H9 (cell line): ENCODE data around the gene PLCG1. TPM values are rescaled to one million over a fixed set of nuclear protein-coding genes. Genes with fewer than 3 reads are reported as not detected.
A peak's percentile ranks its signal among the peaks of the same experiment; 100 is the strongest.

Experiments
- DNase-seq: peaks from one replicate; pipeline ENCODE4 v3.0.0-alpha.2; 2017
- H2AFZ ChIP-seq: one replicate; pipeline ENCODE4 v1.6.1; 2013; ENCODE audit warnings: mild to moderate bottlenecking, low read length, control low read depth, moderate library complexity
- H2AK5ac ChIP-seq: 2 replicates; pipeline ENCODE4 v1.6.1; 2013; ENCODE audit warnings: low read length, control low read depth, mixed read lengths; ENCODE audit not compliant: insufficient read length
- H2BK120ac ChIP-seq: one replicate; pipeline ENCODE4 v1.6.1; 2013; ENCODE audit warnings: low read depth, mild to moderate bottlenecking, low read length, control low read depth, inconsistent platforms; ENCODE audit not compliant: poor library complexity, severe bottlenecking
- H2BK12ac ChIP-seq: 2 replicates; pipeline ENCODE4 v1.6.1; 2013; ENCODE audit warnings: low read length, control low read depth, mixed read lengths, low read depth; ENCODE audit not compliant: insufficient read length
- H2BK15ac ChIP-seq: 2 replicates; pipeline ENCODE4 v1.6.1; 2013; ENCODE audit warnings: low read depth, low read length, control low read depth
- H2BK20ac ChIP-seq: one replicate; pipeline ENCODE4 v1.6.1; 2013; ENCODE audit warnings: low read depth, mild to moderate bottlenecking, low read length, control low read depth, inconsistent platforms; ENCODE audit not compliant: poor library complexity, severe bottlenecking
- H2BK5ac ChIP-seq: 2 replicates; pipeline ENCODE4 v1.6.1; 2013; ENCODE audit warnings: low read length, control low read depth, mixed read lengths; ENCODE audit not compliant: insufficient read length
- H3K14ac ChIP-seq: 2 replicates; pipeline ENCODE4 v1.6.1; 2013; ENCODE audit warnings: low read length, control low read depth; ENCODE audit not compliant: insufficient read depth
- H3K18ac ChIP-seq: 2 replicates; pipeline ENCODE4 v1.6.1; 2013; ENCODE audit warnings: low read depth, mild to moderate bottlenecking, mixed read lengths, low read length, control low read depth; ENCODE audit not compliant: insufficient read length
- H3K23ac ChIP-seq: 2 replicates; pipeline ENCODE4 v1.6.1; 2013; ENCODE audit warnings: low read length, control low read depth, mixed read lengths, low read depth; ENCODE audit not compliant: insufficient read length
- H3K23me2 ChIP-seq: 2 replicates; pipeline ENCODE4 v1.6.1; 2013; ENCODE audit warnings: low read depth, mild to moderate bottlenecking, mixed read lengths, low read length, control low read depth; ENCODE audit not compliant: insufficient read length, poor library complexity, severe bottlenecking
- H3K27ac ChIP-seq: 2 replicates; pipeline ENCODE4 v1.5.1; 2013; ENCODE audit warnings: low read length, control low read depth, mixed read lengths, low read depth; ENCODE audit not compliant: insufficient read length
- H3K27me3 ChIP-seq: 2 replicates; pipeline ENCODE4 v1.6.1; 2013; ENCODE audit warnings: low read length, control low read depth, inconsistent platforms; ENCODE audit not compliant: insufficient read depth
- H3K4ac ChIP-seq: 2 replicates; pipeline ENCODE4 v1.6.1; 2013; ENCODE audit warnings: low read depth, mild to moderate bottlenecking, control low read depth, inconsistent platforms, low read length, moderate library complexity
- H3K4me1 ChIP-seq: 2 replicates; pipeline ENCODE4 v1.6.1; 2013; ENCODE audit warnings: low read length, control low read depth, inconsistent platforms; ENCODE audit not compliant: insufficient read depth
- H3K4me2 ChIP-seq: 2 replicates; pipeline ENCODE4 v1.6.1; 2013; ENCODE audit warnings: low read length, control low read depth, mixed read lengths; ENCODE audit not compliant: insufficient read length, insufficient read depth
- H3K56ac ChIP-seq: 2 replicates; pipeline ENCODE4 v1.6.1; 2013; ENCODE audit warnings: low read depth, mild to moderate bottlenecking, mixed read lengths, low read length, control low read depth; ENCODE audit not compliant: insufficient read length
- H3K79me1 ChIP-seq: 2 replicates; pipeline ENCODE4 v1.6.1; 2013; ENCODE audit warnings: low read depth, mild to moderate bottlenecking, moderate library complexity, low read length, control low read depth, inconsistent platforms; ENCODE audit not compliant: insufficient read depth, poor library complexity, severe bottlenecking
- H3K79me2 ChIP-seq: 2 replicates; pipeline ENCODE4 v1.6.1; 2013; ENCODE audit warnings: low read length, control low read depth, inconsistent platforms; ENCODE audit not compliant: insufficient read depth
- H3K9ac ChIP-seq: 2 replicates; pipeline ENCODE4 v1.6.1; 2013; ENCODE audit warnings: low read length, control low read depth, mixed read lengths; ENCODE audit not compliant: insufficient read length; ENCODE audit errors: extremely low read depth
- H3K9me3 ChIP-seq: one replicate; pipeline ENCODE4 v1.6.1; 2013; ENCODE audit warnings: low read depth, low read length, inconsistent platforms; ENCODE audit not compliant: control insufficient read depth
- H3T11ph ChIP-seq: one replicate; pipeline ENCODE4 v1.6.1; 2013; ENCODE audit warnings: mild to moderate bottlenecking, low read length, control low read depth, inconsistent platforms
- H4K20me1 ChIP-seq: one replicate; pipeline ENCODE4 v1.6.1; 2013; ENCODE audit not compliant: control insufficient read depth, insufficient read length, insufficient read depth
- H4K5ac ChIP-seq: 2 replicates; pipeline ENCODE4 v1.6.1; 2013; ENCODE audit warnings: low read depth, mild to moderate bottlenecking, mixed read lengths, low read length, control low read depth; ENCODE audit not compliant: insufficient read length
- H4K8ac ChIP-seq: replicated peaks from 2 replicates; pipeline ENCODE4 v1.6.1; 2013; ENCODE audit warnings: low read length, control low read depth, mixed read lengths, low read depth; ENCODE audit not compliant: insufficient read length
- H4K91ac ChIP-seq: 2 replicates; pipeline ENCODE4 v1.6.1; 2013; ENCODE audit warnings: low read depth, mild to moderate bottlenecking, moderate library complexity, mixed read lengths, low read length, control low read depth; ENCODE audit not compliant: insufficient read length
- H3K27ac Mint-ChIP-seq, 3 experiments: 2 replicates in 2 of 3; 3 replicates in 1 of 3; pipeline ENCODE4 v1.8.0; 2020 to 2021; ENCODE audit warnings: mixed read lengths in 3 of 3, mild to moderate bottlenecking in 1 of 3, moderate library complexity in 1 of 3
- H3K27me3 Mint-ChIP-seq: 2 replicates; pipeline ENCODE4 v1.8.0; 2021; ENCODE audit warnings: low read depth, mild to moderate bottlenecking, moderate library complexity, mixed read lengths
- H3K36me3 Mint-ChIP-seq, 3 experiments: 2 replicates in 2 of 3; 3 replicates in 1 of 3; pipeline ENCODE4 v1.8.0; 2020 to 2021; ENCODE audit warnings: low read depth in 3 of 3, mixed read lengths in 3 of 3; ENCODE audit not compliant: insufficient read depth in 1 of 3
- H3K4me1 Mint-ChIP-seq, 2 experiments: 2 replicates each; pipeline ENCODE4 v1.8.0; 2020; ENCODE audit warnings: mixed read lengths in 2 of 2
- H3K4me3 Mint-ChIP-seq, 2 experiments: 2 replicates in 1 of 2; 3 replicates in 1 of 2; pipeline ENCODE4 v1.8.0; 2020 to 2021; ENCODE audit warnings: mild to moderate bottlenecking in 2 of 2, mixed read lengths in 2 of 2, moderate library complexity in 1 of 2
- H3K9me3 Mint-ChIP-seq, 2 experiments: 2 replicates in 1 of 2; 3 replicates in 1 of 2; pipeline ENCODE4 v1.8.0; 2020; ENCODE audit warnings: mild to moderate bottlenecking in 2 of 2, mixed read lengths in 2 of 2, moderate library complexity in 1 of 2
- CTCF ChIP-seq: fragments of 200-600 bp; sonication (generic); conservative IDR thresholded peaks from 3 replicates; pipeline ENCODE4 v1.8.0; 2021; ENCODE audit warnings: antibody characterized with exemption, mild to moderate bottlenecking
- WGBS: extraction: QIAGEN DNeasy Blood & Tissue Kit; methylation state at CpG from one replicate; pipeline ENCODE4 v1.1.7; 2013; ENCODE audit warnings: missing lambda C conversion rate, low lambda C conversion rate, mixed read lengths; ENCODE audit not compliant: insufficient read length; ENCODE audit errors: extremely low coverage; 5-methylcytosine and 5-hydroxymethylcytosine counted together
- total RNA-seq: library from RNA; stranded (reverse); gene quantifications from 2 replicates; pipeline ENCODE4 v1.2.1, GENCODE V29; 2021

Gene PLCG1
- total RNA-seq, 1 experiment from 2014 or later: 171 TPM

GRCh38 chr20:41185013-41185757 is 47.8 kb downstream of the PLCG1 start:
- Histone ChIP-seq H2BK5ac (no peak overlapping the region), H4K91ac (no peak overlapping the region), H2BK15ac (no peak overlapping the region), H3K23ac (no peak overlapping the region), H3K9ac (no peak overlapping the region), H3T11ph (no peak overlapping the region), H3K79me2 (no peaks in the 10 kb centered on the region), H2AFZ (no peak overlapping the region), H2BK120ac (no peak overlapping the region), H3K4me2 (no peak overlapping the region), H3K79me1 (no peaks in the 10 kb centered on the region), H3K18ac (no peak overlapping the region), H2BK12ac (no peak overlapping the region), H3K27me3 (no peaks in the 10 kb centered on the region), H3K14ac (no peak overlapping the region; the same call in 1 of the 2 replicates), H2BK20ac (no peak overlapping the region), H3K4me1 (no peaks in the 10 kb centered on the region), H4K20me1 (no peaks in the 10 kb centered on the region), H3K56ac (no peak overlapping the region), H3K4ac (no peak overlapping the region), H3K9me3 (no peaks in the 10 kb centered on the region), H3K23me2 (no peaks in the 10 kb centered on the region), H4K8ac (no peak overlapping the region), H3K27ac (no peak overlapping the region), H2AK5ac (no peak overlapping the region), H4K5ac (no peak overlapping the region)
- DNase-seq: peak; percentile 19
- Mint-ChIP-seq H3K27ac (no peak overlapping the region), H3K4me3 (no peak overlapping the region), H3K9me3 (peaks cover 0 to 2% of the 10 kb centered on the region in 2 experiments; a peak in 2 of 5 replicates), H3K36me3 (no peaks in the 10 kb centered on the region; a peak in 2 of 7 replicates), H3K4me1 (no peaks in the 10 kb centered on the region; a peak in 1 of 4 replicates), H3K27me3 (no peaks in the 10 kb centered on the region)
- WGBS: no CpG with 5 or more reads among the region's 11 CpGs
- no peak for TF ChIP-seq CTCF
